ENCODE measurements around the gene TFEB.

Gene TFEB

DNA sequence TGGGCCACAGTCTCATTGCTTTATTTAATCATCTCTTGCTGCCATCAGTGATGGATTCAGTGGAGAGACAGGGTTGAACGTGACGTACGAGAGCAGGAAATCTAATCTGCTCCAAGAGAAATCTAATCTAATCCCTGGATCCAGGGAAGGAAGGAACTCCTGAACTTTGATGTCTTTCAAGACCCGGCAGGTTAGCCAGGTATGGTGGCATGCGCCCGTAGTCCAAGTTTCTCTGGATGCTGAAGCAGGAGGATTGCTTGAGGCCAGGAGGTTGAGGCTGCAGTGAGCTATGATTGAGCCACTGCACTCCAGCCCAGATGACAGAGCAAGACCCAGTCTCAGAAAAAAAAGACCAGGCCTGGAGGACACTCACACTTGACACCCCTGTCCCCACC is 23.2 kb upstream of the TFEB start:
- Histone ChIP-seq H3K27me3 (ENCODE audit: control insufficient read depth, insufficient read depth, low read length) (peaks cover 43% of the 10 kb centered on the region), H3K36me3 (ENCODE audit: insufficient read depth, low read length) (no peaks in the 10 kb centered on the region)

GRCh38 chr6:41757931-41758640 is 22.7 kb upstream of the TFEB start:
- peaks cover 48% of the 10 kb centered on the region for H3K27me3 ChIP-seq (ENCODE audit: control insufficient read depth, insufficient read depth, low read length)
- no peaks in the 10 kb centered on the region for H3K36me3 ChIP-seq (ENCODE audit: insufficient read depth, low read length)
- no peaks in the 10 kb centered on the region for H3K9me3 ChIP-seq (replicated peaks; ENCODE audit: low read length)
- H3K4me3 ChIP-seq (ENCODE audit: low read length): no peak overlapping the region
- no peak overlapping the region for H3K4me2 ChIP-seq (ENCODE audit: low read length)
- H3K4me1 ChIP-seq (ENCODE audit: control insufficient read depth, insufficient read depth, low read length): no peaks in the 10 kb centered on the region
- H3K9ac ChIP-seq (ENCODE audit: low read depth, low read length): no peak overlapping the region

More for the DNA sequence above, 23.2 kb upstream of the TFEB start:
- no peaks in the 10 kb centered on the region for H3K9me3 ChIP-seq (replicated peaks; ENCODE audit: low read length)
- H3K4me1 ChIP-seq (ENCODE audit: control insufficient read depth, insufficient read depth, low read length): no peaks in the 10 kb centered on the region
- no peak overlapping the region for H3K4me2 ChIP-seq (ENCODE audit: low read length)
- no peak overlapping the region for H3K9ac ChIP-seq (ENCODE audit: low read depth, low read length)
- H3K4me3 ChIP-seq (ENCODE audit: low read length): no peak overlapping the region

GRCh38 chr6:41757271-41757670 is 21.9 kb upstream of the TFEB start:
- H3K4me3 ChIP-seq (ENCODE audit: low read length): no peak overlapping the region
- no peaks in the 10 kb centered on the region for H3K9me3 ChIP-seq (replicated peaks; ENCODE audit: low read length)
- peaks cover 48% of the 10 kb centered on the region for H3K27me3 ChIP-seq (ENCODE audit: control insufficient read depth, insufficient read depth, low read length)
- H3K4me1 ChIP-seq (ENCODE audit: control insufficient read depth, insufficient read depth, low read length): no peaks in the 10 kb centered on the region
- H3K9ac ChIP-seq (ENCODE audit: low read depth, low read length): no peak overlapping the region
- no peaks in the 10 kb centered on the region for H3K36me3 ChIP-seq (ENCODE audit: insufficient read depth, low read length)
- no peak overlapping the region for H3K4me2 ChIP-seq (ENCODE audit: low read length)

DNA sequence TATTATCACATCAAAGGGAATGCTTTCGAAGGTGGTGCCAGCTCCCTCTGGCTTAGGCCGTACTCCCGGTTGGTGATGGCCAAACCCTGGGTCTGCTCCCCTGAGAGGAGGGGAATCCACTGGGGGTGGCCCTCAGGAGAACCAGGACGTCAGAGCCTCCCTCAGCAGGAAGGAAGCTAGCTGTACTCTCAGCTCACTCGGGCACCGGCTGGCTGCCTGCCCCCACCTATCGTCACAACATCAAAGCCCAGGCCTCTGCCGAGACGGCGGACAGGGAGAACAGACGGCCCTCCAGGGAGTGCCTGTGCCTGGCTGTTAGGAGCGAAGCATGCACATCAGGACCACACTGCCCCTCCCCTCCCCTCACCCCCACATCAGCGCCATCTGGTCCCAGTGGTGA is 20.9 kb upstream of the TFEB start:
- no peak overlapping the region for H3K4me3 ChIP-seq (ENCODE audit: low read length)
- H3K4me1 ChIP-seq (ENCODE audit: control insufficient read depth, insufficient read depth, low read length): no peaks in the 10 kb centered on the region
- no peaks in the 10 kb centered on the region for H3K9me3 ChIP-seq (replicated peaks; ENCODE audit: low read length)
- H3K9ac ChIP-seq (ENCODE audit: low read depth, low read length): no peak overlapping the region
- H3K4me2 ChIP-seq (ENCODE audit: low read length): no peak overlapping the region
- peaks cover 48% of the 10 kb centered on the region for H3K27me3 ChIP-seq (ENCODE audit: control insufficient read depth, insufficient read depth, low read length)
- no peaks in the 10 kb centered on the region for H3K36me3 ChIP-seq (ENCODE audit: insufficient read depth, low read length)

GRCh38 chr6:41755895-41756294 is 20.5 kb upstream of the TFEB start:
- H3K9ac ChIP-seq (ENCODE audit: low read depth, low read length): no peak overlapping the region
- no peak overlapping the region for H3K4me2 ChIP-seq (ENCODE audit: low read length)
- no peaks in the 10 kb centered on the region for H3K4me1 ChIP-seq (ENCODE audit: control insufficient read depth, insufficient read depth, low read length)
- no peaks in the 10 kb centered on the region for H3K36me3 ChIP-seq (ENCODE audit: insufficient read depth, low read length)
- no peaks in the 10 kb centered on the region for H3K9me3 ChIP-seq (replicated peaks; ENCODE audit: low read length)
- peaks cover 48% of the 10 kb centered on the region for H3K27me3 ChIP-seq (ENCODE audit: control insufficient read depth, insufficient read depth, low read length)
- H3K4me3 ChIP-seq (ENCODE audit: low read length): no peak overlapping the region

DNA sequence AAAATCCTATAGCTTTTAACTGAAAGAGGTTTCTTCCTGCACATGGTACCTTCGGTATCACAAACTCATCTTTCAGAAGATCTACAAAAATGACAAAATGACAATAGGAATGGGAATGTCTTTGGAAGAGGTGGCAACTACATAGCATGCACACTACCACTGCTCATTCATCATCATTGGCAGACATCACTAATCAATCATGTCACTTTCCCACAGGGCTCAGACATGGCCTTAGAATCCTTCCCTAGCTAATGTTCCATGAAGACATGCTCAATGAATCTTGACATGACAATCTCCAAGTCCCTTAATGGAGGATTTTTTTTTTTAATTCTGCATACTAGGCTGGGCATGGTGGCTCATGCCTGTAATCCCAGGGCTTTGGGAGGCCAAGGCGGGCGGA is 15.0 kb upstream of the TFEB start:
- Histone ChIP-seq H3K9me3 (replicated peaks; ENCODE audit: low read length) (no peaks in the 10 kb centered on the region), H3K36me3 (ENCODE audit: insufficient read depth, low read length) (no peaks in the 10 kb centered on the region), H3K27me3 (ENCODE audit: control insufficient read depth, insufficient read depth, low read length) (peaks cover 33% of the 10 kb centered on the region), H3K4me1 (ENCODE audit: control insufficient read depth, insufficient read depth, low read length) (no peaks in the 10 kb centered on the region), H3K4me2 (ENCODE audit: low read length) (no peak overlapping the region), H3K4me3 (ENCODE audit: low read length) (no peak overlapping the region), H3K9ac (ENCODE audit: low read depth, low read length) (no peak overlapping the region)

GRCh38 chr6:41748542-41748941 is 13.1 kb upstream of the TFEB start:
- H3K36me3 ChIP-seq (ENCODE audit: insufficient read depth, low read length): no peaks in the 10 kb centered on the region
- no peaks in the 10 kb centered on the region for H3K4me1 ChIP-seq (ENCODE audit: control insufficient read depth, insufficient read depth, low read length)
- H3K4me2 ChIP-seq (ENCODE audit: low read length): no peak overlapping the region
- H3K9me3 ChIP-seq (replicated peaks; ENCODE audit: low read length): no peaks in the 10 kb centered on the region
- peaks cover 26% of the 10 kb centered on the region for H3K27me3 ChIP-seq (ENCODE audit: control insufficient read depth, insufficient read depth, low read length)
- H3K9ac ChIP-seq (ENCODE audit: low read depth, low read length): no peak overlapping the region
- H3K4me3 ChIP-seq (ENCODE audit: low read length): no peak overlapping the region

DNA sequence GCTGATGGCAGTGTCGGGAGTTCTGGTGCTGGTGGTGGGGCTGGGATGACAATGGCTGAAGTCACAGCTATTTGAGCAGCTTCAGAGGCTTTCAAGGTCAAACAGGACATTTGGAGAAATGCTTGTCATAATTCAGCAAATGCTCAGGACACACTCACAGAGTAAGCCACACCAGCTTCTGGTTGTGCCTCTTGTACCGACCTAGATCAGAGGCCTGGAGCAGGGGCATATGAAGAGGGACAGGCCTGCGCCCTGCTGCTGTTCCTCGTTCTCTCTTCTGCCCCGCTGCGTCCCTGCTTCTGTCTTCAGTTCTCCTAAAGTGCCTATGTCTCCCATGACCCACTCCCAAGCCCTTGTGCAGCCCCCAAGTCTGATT is 12.7 kb upstream of the TFEB start:
- no peaks in the 10 kb centered on the region for H3K36me3 ChIP-seq (ENCODE audit: insufficient read depth, low read length)
- H3K9me3 ChIP-seq (replicated peaks; ENCODE audit: low read length): no peaks in the 10 kb centered on the region
- H3K4me2 ChIP-seq (ENCODE audit: low read length): no peak overlapping the region
- peaks cover 24% of the 10 kb centered on the region for H3K27me3 ChIP-seq (ENCODE audit: control insufficient read depth, insufficient read depth, low read length)
- no peak overlapping the region for H3K4me3 ChIP-seq (ENCODE audit: low read length)
- H3K4me1 ChIP-seq (ENCODE audit: control insufficient read depth, insufficient read depth, low read length): no peaks in the 10 kb centered on the region
- no peak overlapping the region for H3K9ac ChIP-seq (ENCODE audit: low read depth, low read length)

DNA sequence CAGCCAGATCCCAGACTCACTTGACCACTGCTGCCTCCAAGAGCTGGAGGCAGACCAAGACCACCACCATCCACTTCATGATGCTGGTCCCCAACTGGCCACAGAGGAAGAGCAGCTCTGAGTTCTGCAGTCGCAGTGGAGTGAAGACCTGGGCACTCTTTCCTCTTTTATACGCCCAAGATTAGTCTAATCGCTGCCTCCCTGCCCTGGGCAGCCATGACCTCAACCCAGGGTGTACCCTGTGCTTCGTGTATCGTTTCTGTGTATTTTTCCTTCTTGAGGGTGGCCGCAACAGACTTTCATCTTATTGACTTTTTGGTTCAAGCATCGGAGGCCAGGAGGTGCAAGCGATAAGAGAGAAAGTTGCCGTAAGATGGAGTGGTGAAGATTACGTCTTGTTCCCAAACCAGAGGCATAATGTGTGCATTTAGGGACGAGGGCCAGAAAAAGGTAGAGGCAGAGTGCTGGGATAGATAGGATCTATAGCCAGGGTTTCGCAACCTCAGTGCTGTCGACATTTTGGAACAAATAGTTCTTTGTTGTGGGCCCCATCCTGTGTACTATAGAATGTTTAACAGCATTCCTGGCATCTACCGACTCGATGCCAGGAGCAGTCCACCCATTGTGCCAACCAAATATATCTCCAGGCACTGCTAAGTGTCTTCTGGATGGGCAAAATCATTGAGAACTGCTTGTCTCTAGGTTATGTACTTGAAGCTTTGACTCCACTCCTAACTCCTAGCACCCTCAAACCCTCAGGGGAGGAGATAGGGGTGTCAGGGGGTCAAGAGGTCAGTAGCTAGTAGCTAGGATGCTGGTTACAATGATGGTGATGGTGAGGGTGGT is 12.1 kb upstream of the TFEB start, which contains the start of gene PGC:
TSS of gene PGC (minus strand) at position 142 of the 846 bp plus-strand sequence. CDS start at position 79, 63 bp downstream.
- Histone ChIP-seq H3K36me3 (ENCODE audit: insufficient read depth, low read length) (no peaks in the 10 kb centered on the region), H3K4me2 (ENCODE audit: low read length) (no peak within 1 kb of the TSS), H3K4me1 (ENCODE audit: control insufficient read depth, insufficient read depth, low read length) (no peaks in the 10 kb centered on the region), H3K9me3 (replicated peaks; ENCODE audit: low read length) (no peaks in the 10 kb centered on the region), H3K9ac (ENCODE audit: low read depth, low read length) (no peak within 1 kb of the TSS), H3K4me3 (ENCODE audit: low read length) (no peak within 1 kb of the TSS), H3K27me3 (ENCODE audit: control insufficient read depth, insufficient read depth, low read length) (peaks cover 24% of the 10 kb centered on the region)

DNA sequence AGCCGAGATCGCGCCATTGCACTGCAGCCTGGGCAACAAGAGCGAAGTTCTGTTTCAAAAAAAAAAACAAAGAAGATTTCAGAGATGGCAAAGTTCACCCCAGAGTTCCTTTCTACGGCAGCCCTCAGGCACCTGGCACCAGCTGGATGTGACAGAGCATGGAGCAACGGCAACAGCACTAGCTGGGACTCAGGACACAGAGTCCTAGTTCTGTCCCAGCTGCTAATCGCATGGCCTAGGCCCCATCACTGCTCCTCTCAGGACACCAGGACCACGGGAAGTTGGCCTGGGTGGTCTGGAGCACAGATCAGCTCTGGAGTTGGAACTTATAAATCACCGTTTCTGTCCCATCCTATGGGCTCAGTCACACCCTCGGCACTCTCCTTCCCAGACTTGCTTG is 10.7 kb upstream of the TFEB start:
- Histone ChIP-seq H3K27me3 (ENCODE audit: control insufficient read depth, insufficient read depth, low read length) (peaks cover 24% of the 10 kb centered on the region), H3K4me3 (ENCODE audit: low read length) (no peak overlapping the region), H3K9me3 (replicated peaks; ENCODE audit: low read length) (no peaks in the 10 kb centered on the region), H3K9ac (ENCODE audit: low read depth, low read length) (no peak overlapping the region), H3K4me2 (ENCODE audit: low read length) (no peak overlapping the region), H3K4me1 (ENCODE audit: control insufficient read depth, insufficient read depth, low read length) (no peaks in the 10 kb centered on the region), H3K36me3 (ENCODE audit: insufficient read depth, low read length) (no peaks in the 10 kb centered on the region)

DNA sequence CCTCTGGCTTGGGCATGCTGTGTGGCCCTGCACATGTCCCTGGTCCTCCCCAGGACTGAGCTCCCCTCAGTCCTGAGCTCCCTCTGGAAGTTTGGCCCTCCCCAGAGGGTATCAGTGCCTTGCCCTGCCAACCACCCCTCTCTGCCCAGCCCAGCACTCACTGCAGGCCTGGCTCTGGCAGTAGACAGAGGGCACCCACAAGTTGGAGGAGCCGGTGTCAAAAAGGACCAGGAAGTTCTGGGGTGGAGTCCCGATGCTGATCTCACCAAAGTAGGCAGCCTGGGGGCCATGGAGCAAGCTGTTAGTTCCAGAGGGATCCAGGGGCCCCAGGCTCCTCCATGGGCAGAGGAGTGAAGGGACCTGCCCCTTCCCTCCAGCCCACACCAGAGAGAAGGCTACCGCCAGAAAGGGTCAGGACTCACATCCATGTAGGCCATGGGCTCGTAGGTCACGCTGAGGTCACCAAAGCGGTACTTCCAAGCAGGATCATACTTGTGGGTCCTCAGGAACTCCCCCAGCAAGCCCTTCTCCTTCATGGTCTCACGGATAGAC is 8.9 kb upstream of the TFEB start:
- Histone ChIP-seq H3K4me3 (ENCODE audit: low read length) (no peak overlapping the region), H3K9me3 (replicated peaks; ENCODE audit: low read length) (no peaks in the 10 kb centered on the region), H3K36me3 (ENCODE audit: insufficient read depth, low read length) (no peaks in the 10 kb centered on the region), H3K4me2 (ENCODE audit: low read length) (no peak overlapping the region), H3K4me1 (ENCODE audit: control insufficient read depth, insufficient read depth, low read length) (no peaks in the 10 kb centered on the region), H3K27me3 (ENCODE audit: control insufficient read depth, insufficient read depth, low read length) (peaks cover 28% of the 10 kb centered on the region), H3K9ac (ENCODE audit: low read depth, low read length) (no peak overlapping the region)
